ENCODE results near the gene DIRAS1. TPM values are rescaled to one million over a fixed set of nuclear protein-coding genes. Genes with fewer than 3 reads are reported as not detected.

Gene DIRAS1
- total and polyA plus RNA-seq, 12 donors: 0.09 to 4.8 (median 1.8) TPM

GRCh38 chr19:2678044-2678671, 43.0 kb downstream of the DIRAS1 start:
- H3K4me3 ChIP-seq: no peak overlapping the region
- DNase-seq: no peak
- no peaks in the 10 kb centered on the region for H3K4me1 ChIP-seq (replicated peaks in 1 of 2)
- H3K9me3 ChIP-seq (replicated peaks in 1 of 3): no peaks in the 10 kb centered on the region
- no peaks in the 10 kb centered on the region for H3K36me3 ChIP-seq (replicated peaks in 1 of 2)
- TF ChIP-seq, protein P1, sequence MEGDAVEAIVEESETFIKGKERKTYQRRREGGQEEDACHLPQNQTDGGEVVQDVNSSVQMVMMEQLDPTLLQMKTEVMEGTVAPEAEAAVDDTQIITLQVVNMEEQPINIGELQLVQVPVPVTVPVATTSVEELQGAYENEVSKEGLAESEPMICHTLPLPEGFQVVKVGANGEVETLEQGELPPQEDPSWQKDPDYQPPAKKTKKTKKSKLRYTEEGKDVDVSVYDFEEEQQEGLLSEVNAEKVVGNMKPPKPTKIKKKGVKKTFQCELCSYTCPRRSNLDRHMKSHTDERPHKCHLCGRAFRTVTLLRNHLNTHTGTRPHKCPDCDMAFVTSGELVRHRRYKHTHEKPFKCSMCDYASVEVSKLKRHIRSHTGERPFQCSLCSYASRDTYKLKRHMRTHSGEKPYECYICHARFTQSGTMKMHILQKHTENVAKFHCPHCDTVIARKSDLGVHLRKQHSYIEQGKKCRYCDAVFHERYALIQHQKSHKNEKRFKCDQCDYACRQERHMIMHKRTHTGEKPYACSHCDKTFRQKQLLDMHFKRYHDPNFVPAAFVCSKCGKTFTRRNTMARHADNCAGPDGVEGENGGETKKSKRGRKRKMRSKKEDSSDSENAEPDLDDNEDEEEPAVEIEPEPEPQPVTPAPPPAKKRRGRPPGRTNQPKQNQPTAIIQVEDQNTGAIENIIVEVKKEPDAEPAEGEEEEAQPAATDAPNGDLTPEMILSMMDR (IDR thresholded peaks at IDR 0.05): no peak
- TF ChIP-seq POLR2A (IDR thresholded peaks at IDR 0.05): no peak
- no peak overlapping the region for H3K27ac ChIP-seq
- WGBS, 4 donors: 80 to 87% (median 84%) methylated on average over 7 to 8 of the region's 8 CpGs
- intact Hi-C loops (cut with DNase I): no loop called here
- H3K27me3 ChIP-seq: no peaks in the 10 kb centered on the region

DNA sequence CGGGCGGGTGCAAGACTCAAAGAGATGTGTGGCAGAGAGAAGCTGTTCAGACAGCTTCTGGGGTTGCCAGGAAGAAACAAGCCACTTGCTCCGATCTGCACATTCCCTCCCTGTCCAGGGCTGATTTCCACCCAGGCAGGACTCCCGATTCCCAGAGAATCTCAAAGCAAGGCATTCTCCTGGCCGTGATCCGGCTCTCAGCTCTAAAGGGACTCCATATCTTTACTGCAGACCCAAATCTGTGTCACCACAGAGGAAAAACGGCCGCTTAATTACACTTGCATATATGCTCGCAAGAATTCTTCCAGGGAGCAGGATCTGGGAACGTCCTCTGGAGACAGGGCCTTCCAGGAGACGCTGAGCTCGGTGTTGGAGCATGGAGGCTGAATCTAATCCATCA, 44.3 kb downstream of the DIRAS1 start:
- H3K9me3 ChIP-seq (replicated peaks in 1 of 3): no peaks in the 10 kb centered on the region
- H3K27ac ChIP-seq: no peak overlapping the region
- no peak for DNase-seq
- no peaks in the 10 kb centered on the region for H3K4me1 ChIP-seq (replicated peaks in 1 of 2)
- TF ChIP-seq, protein P1 (IDR thresholded peaks at IDR 0.05): no peak
- no peak for TF ChIP-seq POLR2A (IDR thresholded peaks at IDR 0.05)
- H3K36me3 ChIP-seq (replicated peaks in 1 of 2): no peaks in the 10 kb centered on the region
- H3K4me3 ChIP-seq: no peak overlapping the region
- intact Hi-C loops (cut with DNase I): no loop called here
- WGBS, 4 donors: 81 to 88% (median 87%) methylated on average over 12 of the region's 12 CpGs
- no peaks in the 10 kb centered on the region for H3K27me3 ChIP-seq

- no peaks in the 10 kb centered on the region for H3K9me3 ChIP-seq (replicated peaks in 1 of 3)
- no peaks in the 10 kb centered on the region for H3K4me1 ChIP-seq (replicated peaks in 1 of 2)
- intact Hi-C loops (cut with DNase I): no loop called here
- no peak for DNase-seq
- WGBS, 4 donors: 63 to 91% (median 75%) methylated on average over 11 of the region's 11 CpGs
- H3K27ac ChIP-seq: no peak overlapping the region
- TF ChIP-seq, protein P1 (IDR thresholded peaks at IDR 0.05): no peak
- TF ChIP-seq POLR2A (IDR thresholded peaks at IDR 0.05): no peak
- no peaks in the 10 kb centered on the region for H3K27me3 ChIP-seq
- no peaks in the 10 kb centered on the region for H3K36me3 ChIP-seq (replicated peaks in 1 of 2)
- no peak overlapping the region for H3K4me3 ChIP-seq
Measured at GRCh38 chr19:2675892-2676291, 45.3 kb downstream of the DIRAS1 start.

- no peak for DNase-seq
- Histone ChIP-seq H3K9me3 (replicated peaks in 1 of 3) (no peaks in the 10 kb centered on the region), H3K27me3 (no peaks in the 10 kb centered on the region), H3K4me1 (replicated peaks in 1 of 2) (no peaks in the 10 kb centered on the region), H3K27ac (no peak overlapping the region), H3K4me3 (no peak overlapping the region), H3K36me3 (replicated peaks in 1 of 2) (no peaks in the 10 kb centered on the region)
- intact Hi-C loops (cut with DNase I): no loop called here
- WGBS, 4 donors: 60 to 77% (median 71%) methylated on average over 1 to 16 of the region's 16 CpGs
- TF ChIP-seq POLR2A (IDR thresholded peaks at IDR 0.05): no peak
- TF ChIP-seq, protein P1 (IDR thresholded peaks at IDR 0.05): no peak
Measured at GRCh38 chr19:2670217-2670616, 51.0 kb downstream of the DIRAS1 start.
